LNCaP clone FGC (cell line): ENCODE data around the gene PYGL.
A peak's percentile ranks its signal among the peaks of the same experiment; 100 is the strongest.
"Not testable (repeated sequence)": the region's sequence is repeated elsewhere in the genome, so short reads cannot be mapped to it uniquely, and the experiment has no call there.

ENCODE experiments used
- DNase-seq: peaks from one replicate; pipeline ENCODE4 v3.0.0-alpha.2; 2011; ENCODE audit warnings: low read depth
- H3K4me3 ChIP-seq: 2 replicates; pipeline ENCODE4 v1.5.1; 2011; ENCODE audit warnings: mild to moderate bottlenecking, low read depth, low read length, control low read depth
- CTCF ChIP-seq: IDR thresholded peaks from 2 replicates; pipeline ENCODE4 v1.5.1; 2012; ENCODE audit warnings: mild to moderate bottlenecking; ENCODE audit not compliant: control insufficient read depth, insufficient read depth; ENCODE audit errors: extremely low read depth

The PYGL gene

GRCh38 chr14:50967103-50967502, 22.8 kb upstream of the PYGL start:
- DNase-seq: no peak
- no peak for TF ChIP-seq CTCF
- H3K4me3 ChIP-seq: no peak overlapping the region

- H3K4me3 ChIP-seq: no peak overlapping the region
- DNase-seq: no peak
- no peak for TF ChIP-seq CTCF
These were observed 20.6 kb upstream of the PYGL start for GRCh38 chr14:50964683-50965390.

GRCh38 chr14:50963919-50964318, 19.6 kb upstream of the PYGL start:
- TF ChIP-seq CTCF: no peak
- DNase-seq: no peak
- no peak overlapping the region for H3K4me3 ChIP-seq

- TF ChIP-seq CTCF: no peak
- DNase-seq: no peak
- H3K4me3 ChIP-seq: no peak overlapping the region
These were observed 17.4 kb upstream of the PYGL start for GRCh38 chr14:50961605-50962221.

- no peak for DNase-seq
- H3K4me3 ChIP-seq: no peak overlapping the region
- TF ChIP-seq CTCF: no peak
These were observed 13.0 kb upstream of the PYGL start for GRCh38 chr14:50957296-50957695.

- H3K4me3 ChIP-seq, DNase-seq: not testable (repeated sequence)
These were observed 12.1 kb upstream of the PYGL start for GRCh38 chr14:50956421-50956820.

GRCh38 chr14:50955373-50956043, 11.2 kb upstream of the PYGL start:
- peak; percentile 48 for TF ChIP-seq CTCF
- peak; percentile 68 for DNase-seq
- H3K4me3 ChIP-seq: no peak overlapping the region
